Stomach (tissue), 4 donors: ENCODE measurements around the gene ACACA.

Experiments used
- EP300 ChIP-seq: sonication (generic); formaldehyde crosslinking; IDR thresholded peaks from one replicate; pipeline ENCODE4 v1.6.1; 2017; ENCODE audit warnings: antibody characterized with exemption
- POLR2A ChIP-seq, 4 donors: fragments of 450-650 bp; IDR thresholded peaks; one replicate each; pipeline ENCODE4 v1.6.1; 2016; ENCODE audit warnings: antibody characterized with exemption in 4 of 4, control low read depth in 2 of 4, mild to moderate bottlenecking in 1 of 4, moderate library complexity in 1 of 4
- POLR2AphosphoS5 ChIP-seq, 3 donors: sonication (generic); formaldehyde crosslinking; IDR thresholded peaks; one replicate each; pipeline ENCODE4 v1.6.1; 2016; ENCODE audit warnings: antibody characterized with exemption in 3 of 3
- TF ChIP-seq, protein P1 (sequence below), 7 experiments: fragments of 450-650 bp in 4 of 7; fragments of 200-600 bp in 3 of 7; sonication (generic) in 3 of 7; IDR thresholded peaks; one replicate each; pipeline ENCODE4 v1.5.1; 2016 to 2019; ENCODE audit warnings: antibody characterized with exemption in 7 of 7, control low read depth in 2 of 7, mild to moderate bottlenecking in 1 of 7

DNA sequence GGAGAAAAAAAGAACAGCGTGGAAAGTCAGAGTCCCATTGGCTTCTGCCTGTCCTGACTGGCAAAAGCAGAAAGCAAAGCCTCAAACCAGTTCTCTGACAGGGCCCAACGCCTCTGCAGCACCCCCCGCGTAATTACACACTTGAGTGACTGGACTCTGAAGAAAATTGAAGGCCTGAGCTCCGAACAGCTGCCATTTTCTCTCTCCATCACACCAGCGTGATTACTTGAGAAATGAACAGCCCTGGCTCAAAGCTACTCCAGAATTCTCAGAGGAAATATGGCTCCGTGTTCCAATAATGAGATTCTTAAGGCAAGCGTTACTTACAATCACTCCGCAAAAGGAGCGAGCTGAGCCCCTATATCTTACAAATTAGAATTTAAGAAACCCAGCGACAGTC is 173.6 kb downstream of the ACACA start:
- TF ChIP-seq, protein P1, sequence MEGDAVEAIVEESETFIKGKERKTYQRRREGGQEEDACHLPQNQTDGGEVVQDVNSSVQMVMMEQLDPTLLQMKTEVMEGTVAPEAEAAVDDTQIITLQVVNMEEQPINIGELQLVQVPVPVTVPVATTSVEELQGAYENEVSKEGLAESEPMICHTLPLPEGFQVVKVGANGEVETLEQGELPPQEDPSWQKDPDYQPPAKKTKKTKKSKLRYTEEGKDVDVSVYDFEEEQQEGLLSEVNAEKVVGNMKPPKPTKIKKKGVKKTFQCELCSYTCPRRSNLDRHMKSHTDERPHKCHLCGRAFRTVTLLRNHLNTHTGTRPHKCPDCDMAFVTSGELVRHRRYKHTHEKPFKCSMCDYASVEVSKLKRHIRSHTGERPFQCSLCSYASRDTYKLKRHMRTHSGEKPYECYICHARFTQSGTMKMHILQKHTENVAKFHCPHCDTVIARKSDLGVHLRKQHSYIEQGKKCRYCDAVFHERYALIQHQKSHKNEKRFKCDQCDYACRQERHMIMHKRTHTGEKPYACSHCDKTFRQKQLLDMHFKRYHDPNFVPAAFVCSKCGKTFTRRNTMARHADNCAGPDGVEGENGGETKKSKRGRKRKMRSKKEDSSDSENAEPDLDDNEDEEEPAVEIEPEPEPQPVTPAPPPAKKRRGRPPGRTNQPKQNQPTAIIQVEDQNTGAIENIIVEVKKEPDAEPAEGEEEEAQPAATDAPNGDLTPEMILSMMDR (IDR thresholded peaks at IDR 0.05): no peak
- TF ChIP-seq EP300 (no peak), POLR2A (IDR thresholded peaks at IDR 0.05) (no peak), POLR2AphosphoS5 (IDR thresholded peaks at IDR 0.05) (no peak)
